IPS-18a (cell line): ENCODE results near the gene EXOG.

Source experiments
- H3K27ac ChIP-seq: one replicate; pipeline ENCODE4 v1.5.1; 2013; ENCODE audit warnings: low read length
- H3K27me3 ChIP-seq: one replicate; pipeline ENCODE4 v1.6.1; 2013; ENCODE audit warnings: mild to moderate bottlenecking, low read length; ENCODE audit not compliant: control insufficient read depth, insufficient read depth
- H3K36me3 ChIP-seq: one replicate; pipeline ENCODE4 v1.6.1; 2013; ENCODE audit warnings: low read depth, low read length; ENCODE audit not compliant: control insufficient read depth
- H3K4me1 ChIP-seq: one replicate; pipeline ENCODE4 v1.6.1; 2013; ENCODE audit warnings: low read depth, low read length; ENCODE audit not compliant: control insufficient read depth
- H3K4me3 ChIP-seq: one replicate; pipeline ENCODE4 v1.5.1; 2013; ENCODE audit warnings: low read length
- H3K9ac ChIP-seq: one replicate; pipeline ENCODE4 v1.6.1; 2013; ENCODE audit warnings: mild to moderate bottlenecking, low read length, moderate library complexity
- H3K9me3 ChIP-seq: one replicate; pipeline ENCODE4 v1.6.1; 2013; ENCODE audit warnings: low read depth, low read length; ENCODE audit not compliant: control insufficient read depth

EXOG gene

GRCh38 chr3:38574411-38575278 lies 78.5 kb downstream of the EXOG start:
- H3K9ac ChIP-seq, result no peak overlapping the region
- no peaks in the 10 kb centered on the region for H3K36me3 ChIP-seq
- H3K9me3 ChIP-seq, result no peaks in the 10 kb centered on the region
- peaks cover 3% of the 10 kb centered on the region for H3K4me1 ChIP-seq
- no peaks in the 10 kb centered on the region for H3K27me3 ChIP-seq
- no peak overlapping the region for H3K4me3 ChIP-seq
- no peak overlapping the region for H3K27ac ChIP-seq

- no peak overlapping the region for H3K27ac ChIP-seq
- H3K27me3 ChIP-seq, result no peaks in the 10 kb centered on the region
- peaks cover 3% of the 10 kb centered on the region for H3K4me1 ChIP-seq
- no peaks in the 10 kb centered on the region for H3K9me3 ChIP-seq
- no peaks in the 10 kb centered on the region for H3K36me3 ChIP-seq
- no peak overlapping the region for H3K4me3 ChIP-seq
- no peak overlapping the region for H3K9ac ChIP-seq
These were observed 79.2 kb downstream of the EXOG start for GRCh38 chr3:38575279-38575843.
